Measurements from ENCODE around the gene CERS3.

DNA sequence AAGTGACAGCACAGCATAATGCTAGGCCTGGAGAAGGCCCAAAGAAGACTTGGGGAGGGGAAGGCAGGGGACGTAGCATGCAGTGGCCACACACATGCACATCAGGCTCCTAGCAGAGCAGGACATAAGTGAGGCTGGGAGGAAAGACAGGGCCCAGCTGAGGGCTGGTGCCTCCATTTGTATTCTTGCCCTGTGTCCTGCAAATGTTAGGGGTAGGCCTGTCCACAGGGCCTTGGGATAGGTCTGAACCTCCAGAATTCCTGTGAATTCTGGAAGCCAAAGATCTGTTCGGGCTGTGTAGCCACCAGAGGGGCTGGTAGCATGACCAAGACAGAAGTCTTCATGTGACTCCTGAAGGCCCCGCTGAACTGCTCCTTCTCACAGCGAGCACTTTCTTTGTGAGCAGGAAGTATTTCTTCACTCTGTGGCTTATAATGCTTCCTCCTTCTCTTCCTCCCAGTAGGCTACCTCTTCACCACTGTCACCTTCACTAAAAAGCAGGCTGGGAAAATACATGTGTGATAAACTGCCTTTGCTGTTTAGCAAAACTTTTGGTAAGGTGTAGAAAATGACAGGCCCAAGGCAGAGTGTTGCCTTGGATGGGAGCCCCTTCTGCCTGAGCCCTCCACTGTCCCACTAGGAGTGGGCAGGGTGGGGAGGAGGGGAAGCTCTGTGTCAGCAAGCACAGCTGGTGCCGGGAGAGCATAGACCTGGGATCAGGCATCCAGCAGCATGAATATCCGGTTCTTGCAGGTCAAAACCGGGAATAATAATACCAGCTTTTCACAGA, 8.4 kb downstream of the CERS3 start:
- no peak for TF ChIP-seq TEAD4 (IDR thresholded peaks at IDR 0.05; ENCODE audit: borderline replicate concordance, insufficient read depth)
- TF ChIP-seq, protein P1, sequence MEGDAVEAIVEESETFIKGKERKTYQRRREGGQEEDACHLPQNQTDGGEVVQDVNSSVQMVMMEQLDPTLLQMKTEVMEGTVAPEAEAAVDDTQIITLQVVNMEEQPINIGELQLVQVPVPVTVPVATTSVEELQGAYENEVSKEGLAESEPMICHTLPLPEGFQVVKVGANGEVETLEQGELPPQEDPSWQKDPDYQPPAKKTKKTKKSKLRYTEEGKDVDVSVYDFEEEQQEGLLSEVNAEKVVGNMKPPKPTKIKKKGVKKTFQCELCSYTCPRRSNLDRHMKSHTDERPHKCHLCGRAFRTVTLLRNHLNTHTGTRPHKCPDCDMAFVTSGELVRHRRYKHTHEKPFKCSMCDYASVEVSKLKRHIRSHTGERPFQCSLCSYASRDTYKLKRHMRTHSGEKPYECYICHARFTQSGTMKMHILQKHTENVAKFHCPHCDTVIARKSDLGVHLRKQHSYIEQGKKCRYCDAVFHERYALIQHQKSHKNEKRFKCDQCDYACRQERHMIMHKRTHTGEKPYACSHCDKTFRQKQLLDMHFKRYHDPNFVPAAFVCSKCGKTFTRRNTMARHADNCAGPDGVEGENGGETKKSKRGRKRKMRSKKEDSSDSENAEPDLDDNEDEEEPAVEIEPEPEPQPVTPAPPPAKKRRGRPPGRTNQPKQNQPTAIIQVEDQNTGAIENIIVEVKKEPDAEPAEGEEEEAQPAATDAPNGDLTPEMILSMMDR (IDR thresholded peaks at IDR 0.05): no peak
- no peak for TF ChIP-seq NFIC (IDR thresholded peaks at IDR 0.05; ENCODE audit: borderline replicate concordance)
- TF ChIP-seq RFX5 (IDR thresholded peaks at IDR 0.05; ENCODE audit: low read length): no peak
- no peak for TF ChIP-seq POLR2AphosphoS5 (IDR thresholded peaks at IDR 0.05; ENCODE audit: low read depth, low read length)
